Measurements from ENCODE around the gene CNTNAP5. TPM values are rescaled to one million over a fixed set of nuclear protein-coding genes. Genes with fewer than 3 reads are reported as not detected.

Gene CNTNAP5
- total RNA-seq, 1 experiment from 2014 or later, result 0.48 TPM

- H2BK12ac ChIP-seq (ENCODE audit: insufficient read length, low read depth, low read length), result no peak overlapping the region
These were observed 858.5 kb downstream of the CNTNAP5 start for GRCh38 chr2:124883595-124883994.

More at GRCh38 chr2:124883595-124883994, 858.5 kb downstream of the CNTNAP5 start:
- Mint-ChIP-seq H3K4me1 (peaks cover 6 to 11% of the 10 kb centered on the region in 2 experiments), H3K9me3 (peaks cover 3 to 5% of the 10 kb centered on the region in 2 experiments; a peak in 2 of 5 replicates), H3K27me3 (ENCODE audit: low read depth) (no peaks in the 10 kb centered on the region), H3K36me3 (ENCODE audit: insufficient read depth in 1 of 3, low read depth in 3 of 3) (no peaks in the 10 kb centered on the region; a peak in 1 of 7 replicates), H3K4me3 (no peak overlapping the region), H3K27ac (no peak overlapping the region)
- Histone ChIP-seq H3K27me3 (ENCODE audit: insufficient read depth, low read length) (no peaks in the 10 kb centered on the region), H2BK5ac (ENCODE audit: insufficient read length, low read length) (no peak overlapping the region), H2AFZ (ENCODE audit: low read length) (no peak overlapping the region), H2AK5ac (ENCODE audit: insufficient read length, low read length) (no peak overlapping the region), H4K91ac (ENCODE audit: insufficient read length, low read depth, low read length) (no peak overlapping the region), H3K9ac (ENCODE audit: extremely low read depth, insufficient read length, low read length) (no peak overlapping the region), H3K4ac (ENCODE audit: low read depth, low read length) (no peak overlapping the region), H3T11ph (ENCODE audit: low read length) (no peak overlapping the region), H3K23me2 (ENCODE audit: insufficient read length, low read depth, low read length, poor library complexity, severe bottlenecking) (no peaks in the 10 kb centered on the region), H3K4me2 (ENCODE audit: insufficient read depth, insufficient read length, low read length) (no peak overlapping the region), H4K8ac (replicated peaks; ENCODE audit: insufficient read length, low read depth, low read length) (no peak overlapping the region), H3K18ac (ENCODE audit: insufficient read length, low read depth, low read length) (no peak overlapping the region), H3K27ac (ENCODE audit: insufficient read length, low read depth, low read length) (no peak overlapping the region), H3K79me2 (ENCODE audit: insufficient read depth, low read length) (no peaks in the 10 kb centered on the region), H4K20me1 (ENCODE audit: control insufficient read depth, insufficient read depth, insufficient read length) (no peaks in the 10 kb centered on the region), H3K56ac (ENCODE audit: insufficient read length, low read depth, low read length) (no peak overlapping the region), H3K23ac (ENCODE audit: insufficient read length, low read depth, low read length) (no peak overlapping the region), H2BK15ac (ENCODE audit: low read depth, low read length) (no peak overlapping the region), H3K79me1 (ENCODE audit: insufficient read depth, low read depth, low read length, poor library complexity, severe bottlenecking) (no peaks in the 10 kb centered on the region), H3K9me3 (ENCODE audit: control insufficient read depth, low read depth, low read length) (no peaks in the 10 kb centered on the region), H4K5ac (ENCODE audit: insufficient read length, low read depth, low read length) (no peak overlapping the region), H2BK20ac (ENCODE audit: low read depth, low read length, poor library complexity, severe bottlenecking) (no peak overlapping the region), H3K14ac (ENCODE audit: insufficient read depth, low read length) (no peak overlapping the region), H2BK120ac (ENCODE audit: low read depth, low read length, poor library complexity, severe bottlenecking) (no peak overlapping the region), H3K4me1 (ENCODE audit: insufficient read depth, low read length) (peaks cover 5% of the 10 kb centered on the region)
- WGBS (ENCODE audit: extremely low coverage, insufficient read length, low lambda C conversion rate), result no CpG with 5 or more reads among the region's 5 CpGs
- no peak for TF ChIP-seq CTCF (conservative IDR thresholded peaks at IDR 0.05)
- DNase-seq, result no peak
